Measurements from ENCODE around the gene UMPS.

The UMPS gene

DNA sequence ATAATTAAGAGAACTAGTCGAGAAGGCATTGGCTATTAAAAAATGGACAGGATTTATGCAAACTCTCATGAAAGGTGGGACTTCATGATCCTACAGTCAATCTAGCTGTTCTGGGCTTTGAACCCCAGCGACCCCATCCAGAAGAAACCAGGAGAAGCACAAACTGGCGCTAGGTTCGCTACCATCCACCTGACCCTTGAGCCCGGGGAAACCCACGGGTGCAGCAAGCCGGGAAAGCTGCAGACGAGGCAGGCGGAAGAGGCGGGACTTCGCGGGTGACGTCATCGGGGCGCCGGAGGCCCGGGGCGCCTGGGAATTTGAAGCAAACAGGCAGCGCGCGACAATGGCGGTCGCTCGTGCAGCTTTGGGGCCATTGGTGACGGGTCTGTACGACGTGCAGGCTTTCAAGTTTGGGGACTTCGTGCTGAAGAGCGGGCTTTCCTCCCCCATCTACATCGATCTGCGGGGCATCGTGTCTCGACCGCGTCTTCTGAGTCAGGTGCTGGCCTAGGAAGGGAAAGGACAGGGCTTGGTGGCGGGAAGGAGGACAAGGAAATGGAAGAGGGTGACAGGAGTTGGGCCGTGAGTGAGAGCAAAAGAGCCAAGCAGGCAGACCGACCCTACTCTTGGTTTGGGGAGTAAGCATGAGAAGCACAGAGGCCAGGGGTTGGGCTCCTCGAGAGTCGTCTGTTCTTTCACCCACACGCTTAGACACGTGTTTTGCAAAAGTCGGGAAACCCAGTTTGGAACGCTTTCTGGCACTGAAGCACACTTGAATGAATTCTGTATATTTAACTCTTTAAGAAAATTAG lies at the start of gene UMPS:
Gene UMPS, plus strand, starts transcription at position 324 of the 812 bp plus-strand sequence. Its CDS starts 20 bp downstream, at position 344.
- peak; percentile 64 for TF ChIP-seq TCF12 (IDR thresholded peaks at IDR 0.05; ENCODE audit: low read depth)
- TF ChIP-seq RAD21 (IDR thresholded peaks at IDR 0.05; ENCODE audit: low read depth): no peak
- no peak for TF ChIP-seq EGR1 (IDR thresholded peaks at IDR 0.05)
- 0 out of 2 replicates have a peak, but pooled peaks have one; percentile 38 for TF ChIP-seq EP300 (IDR thresholded peaks at IDR 0.05; ENCODE audit: borderline replicate concordance)
- no peak for TF ChIP-seq FOXM1 (IDR thresholded peaks at IDR 0.05; ENCODE audit: borderline replicate concordance, low read depth)
- TF ChIP-seq TAF1 (IDR thresholded peaks at IDR 0.05; ENCODE audit: low read depth): peak; percentile 95
- TF ChIP-seq, protein P1, sequence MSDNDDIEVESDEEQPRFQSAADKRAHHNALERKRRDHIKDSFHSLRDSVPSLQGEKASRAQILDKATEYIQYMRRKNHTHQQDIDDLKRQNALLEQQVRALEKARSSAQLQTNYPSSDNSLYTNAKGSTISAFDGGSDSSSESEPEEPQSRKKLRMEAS (IDR thresholded peaks at IDR 0.05): peak; percentile 74
- 0 out of 2 replicates have a peak, but pooled peaks have one; percentile 15 for TF ChIP-seq NFIC (IDR thresholded peaks at IDR 0.05)
- TF ChIP-seq CREB1 (IDR thresholded peaks at IDR 0.05; ENCODE audit: low read depth): peak; percentile 90
- TF ChIP-seq, protein P2, sequence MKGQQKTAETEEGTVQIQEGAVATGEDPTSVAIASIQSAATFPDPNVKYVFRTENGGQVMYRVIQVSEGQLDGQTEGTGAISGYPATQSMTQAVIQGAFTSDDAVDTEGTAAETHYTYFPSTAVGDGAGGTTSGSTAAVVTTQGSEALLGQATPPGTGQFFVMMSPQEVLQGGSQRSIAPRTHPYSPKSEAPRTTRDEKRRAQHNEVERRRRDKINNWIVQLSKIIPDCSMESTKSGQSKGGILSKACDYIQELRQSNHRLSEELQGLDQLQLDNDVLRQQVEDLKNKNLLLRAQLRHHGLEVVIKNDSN (IDR thresholded peaks at IDR 0.05): no peak
- TF ChIP-seq, protein P3, sequence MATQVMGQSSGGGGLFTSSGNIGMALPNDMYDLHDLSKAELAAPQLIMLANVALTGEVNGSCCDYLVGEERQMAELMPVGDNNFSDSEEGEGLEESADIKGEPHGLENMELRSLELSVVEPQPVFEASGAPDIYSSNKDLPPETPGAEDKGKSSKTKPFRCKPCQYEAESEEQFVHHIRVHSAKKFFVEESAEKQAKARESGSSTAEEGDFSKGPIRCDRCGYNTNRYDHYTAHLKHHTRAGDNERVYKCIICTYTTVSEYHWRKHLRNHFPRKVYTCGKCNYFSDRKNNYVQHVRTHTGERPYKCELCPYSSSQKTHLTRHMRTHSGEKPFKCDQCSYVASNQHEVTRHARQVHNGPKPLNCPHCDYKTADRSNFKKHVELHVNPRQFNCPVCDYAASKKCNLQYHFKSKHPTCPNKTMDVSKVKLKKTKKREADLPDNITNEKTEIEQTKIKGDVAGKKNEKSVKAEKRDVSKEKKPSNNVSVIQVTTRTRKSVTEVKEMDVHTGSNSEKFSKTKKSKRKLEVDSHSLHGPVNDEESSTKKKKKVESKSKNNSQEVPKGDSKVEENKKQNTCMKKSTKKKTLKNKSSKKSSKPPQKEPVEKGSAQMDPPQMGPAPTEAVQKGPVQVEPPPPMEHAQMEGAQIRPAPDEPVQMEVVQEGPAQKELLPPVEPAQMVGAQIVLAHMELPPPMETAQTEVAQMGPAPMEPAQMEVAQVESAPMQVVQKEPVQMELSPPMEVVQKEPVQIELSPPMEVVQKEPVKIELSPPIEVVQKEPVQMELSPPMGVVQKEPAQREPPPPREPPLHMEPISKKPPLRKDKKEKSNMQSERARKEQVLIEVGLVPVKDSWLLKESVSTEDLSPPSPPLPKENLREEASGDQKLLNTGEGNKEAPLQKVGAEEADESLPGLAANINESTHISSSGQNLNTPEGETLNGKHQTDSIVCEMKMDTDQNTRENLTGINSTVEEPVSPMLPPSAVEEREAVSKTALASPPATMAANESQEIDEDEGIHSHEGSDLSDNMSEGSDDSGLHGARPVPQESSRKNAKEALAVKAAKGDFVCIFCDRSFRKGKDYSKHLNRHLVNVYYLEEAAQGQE (IDR thresholded peaks at IDR 0.05; ENCODE audit: low read depth): no peak
- no peak for TF ChIP-seq CEBPB (IDR thresholded peaks at IDR 0.05)
- TF ChIP-seq TEAD4 (IDR thresholded peaks at IDR 0.05): no peak
- TF ChIP-seq YY1 (IDR thresholded peaks at IDR 0.05; ENCODE audit: low read depth): peak; percentile 95

DNA sequence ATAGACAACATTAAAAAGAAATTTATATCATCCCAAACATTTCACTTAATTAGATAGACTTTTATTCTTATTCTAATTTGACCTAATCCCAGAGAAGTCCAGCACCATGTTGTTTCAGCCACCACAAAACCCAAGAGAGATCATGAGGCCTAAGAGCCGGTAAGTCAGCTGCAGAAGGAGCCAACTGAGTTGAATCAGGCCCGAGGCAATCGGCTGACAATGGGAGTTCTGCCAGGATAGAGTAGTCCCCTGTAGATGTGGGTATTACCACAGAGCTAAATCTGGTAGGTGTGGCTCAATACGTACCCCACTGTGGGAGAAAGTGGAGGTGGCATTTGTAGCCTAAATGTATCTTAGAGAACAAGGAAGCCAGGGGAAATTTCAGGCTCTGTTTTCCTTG lies 49.7 kb upstream of the UMPS start:
- no peak for TF ChIP-seq CREB1 (IDR thresholded peaks at IDR 0.05; ENCODE audit: low read depth)
- TF ChIP-seq, protein P3 (IDR thresholded peaks at IDR 0.05; ENCODE audit: low read depth): no peak
- no peak for TF ChIP-seq NFIC (IDR thresholded peaks at IDR 0.05)
- TF ChIP-seq ZBTB7A (IDR thresholded peaks at IDR 0.05; ENCODE audit: low read depth): no peak
- TF ChIP-seq RAD21 (IDR thresholded peaks at IDR 0.05; ENCODE audit: low read depth): no peak
- TF ChIP-seq, protein P2 (IDR thresholded peaks at IDR 0.05): no peak
- no peak for TF ChIP-seq EP300 (IDR thresholded peaks at IDR 0.05; ENCODE audit: borderline replicate concordance)
- TF ChIP-seq YY1 (IDR thresholded peaks at IDR 0.05; ENCODE audit: low read depth): no peak
- TF ChIP-seq FOXM1 (IDR thresholded peaks at IDR 0.05; ENCODE audit: borderline replicate concordance, low read depth): no peak
- no peak for TF ChIP-seq TCF12 (IDR thresholded peaks at IDR 0.05; ENCODE audit: low read depth)
- TF ChIP-seq EGR1 (IDR thresholded peaks at IDR 0.05): no peak
- TF ChIP-seq TAF1 (IDR thresholded peaks at IDR 0.05; ENCODE audit: low read depth): no peak
- TF ChIP-seq CEBPB (IDR thresholded peaks at IDR 0.05): no peak
- TF ChIP-seq, protein P1 (IDR thresholded peaks at IDR 0.05): no peak
- TF ChIP-seq TEAD4 (IDR thresholded peaks at IDR 0.05): no peak

DNA sequence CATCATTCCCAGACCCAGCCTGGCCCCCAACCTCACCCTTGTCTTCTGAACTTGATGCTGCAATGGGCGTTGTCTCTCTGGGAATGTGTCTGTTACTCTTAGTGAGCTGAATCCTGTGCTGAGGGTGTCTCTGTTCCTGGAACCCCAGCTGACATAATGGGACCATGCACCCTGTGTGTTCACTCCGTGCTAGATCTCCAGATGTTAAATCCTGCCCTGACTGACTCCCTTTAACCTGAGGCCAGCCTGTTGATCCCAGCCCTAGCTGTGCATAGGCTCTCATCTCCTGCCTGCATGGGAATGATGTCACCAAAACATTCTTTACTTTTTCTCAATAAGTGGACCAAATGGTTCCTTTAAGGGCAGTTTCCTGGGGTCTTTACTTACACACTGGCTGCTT lies 48.0 kb upstream of the UMPS start:
- TF ChIP-seq, protein P1 (IDR thresholded peaks at IDR 0.05): no peak
- TF ChIP-seq, protein P3 (IDR thresholded peaks at IDR 0.05; ENCODE audit: low read depth): no peak
- TF ChIP-seq FOXM1 (IDR thresholded peaks at IDR 0.05; ENCODE audit: borderline replicate concordance, low read depth): no peak
- TF ChIP-seq CEBPB (IDR thresholded peaks at IDR 0.05): no peak
- TF ChIP-seq ZBTB7A (IDR thresholded peaks at IDR 0.05; ENCODE audit: low read depth): no peak

DNA sequence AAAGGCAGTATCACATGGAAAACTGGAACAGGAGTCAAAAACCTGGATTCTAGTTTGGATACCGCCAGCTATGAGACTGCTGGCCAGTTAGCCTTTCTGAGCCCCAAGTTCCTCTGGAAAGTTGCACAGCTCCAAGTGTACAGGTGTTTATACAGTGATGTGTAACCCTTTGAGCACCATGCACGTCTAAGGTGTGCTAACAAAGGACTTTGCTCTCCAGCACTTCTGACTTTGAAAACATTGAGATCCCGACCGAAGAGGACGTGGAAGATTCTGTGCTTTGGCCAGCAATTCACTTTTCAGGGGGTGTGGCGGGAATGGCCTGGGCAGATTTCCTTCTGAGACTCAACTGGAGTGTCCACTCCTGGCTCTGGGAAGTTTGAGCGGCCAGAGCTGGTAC lies 45.8 kb upstream of the UMPS start:
- TF ChIP-seq TCF12 (IDR thresholded peaks at IDR 0.05; ENCODE audit: low read depth): no peak
- no peak for TF ChIP-seq TEAD4 (IDR thresholded peaks at IDR 0.05)
- no peak for TF ChIP-seq YY1 (IDR thresholded peaks at IDR 0.05; ENCODE audit: low read depth)
- no peak for TF ChIP-seq TAF1 (IDR thresholded peaks at IDR 0.05; ENCODE audit: low read depth)
- no peak for TF ChIP-seq FOXM1 (IDR thresholded peaks at IDR 0.05; ENCODE audit: borderline replicate concordance, low read depth)
- no peak for TF ChIP-seq NFIC (IDR thresholded peaks at IDR 0.05)
- no peak for TF ChIP-seq RAD21 (IDR thresholded peaks at IDR 0.05; ENCODE audit: low read depth)
